Mucosa of rectum (tissue), 2 donors: ENCODE data around the gene TAS1R2.
"Not testable (repeated sequence)": the region's sequence is repeated elsewhere in the genome, so short reads cannot be mapped to it uniquely, and the experiment has no call there.

Experiments used
- H3K27ac ChIP-seq, 2 donors: one replicate each; pipeline ENCODE4 v1.7.0; 2013; ENCODE audit warnings: inconsistent platforms in 2 of 2, low read depth in 2 of 2, low read length in 2 of 2
- H3K27me3 ChIP-seq, 2 donors: one replicate each; pipeline ENCODE4 v1.7.0; 2013; ENCODE audit warnings: low read length in 2 of 2; ENCODE audit not compliant: control insufficient read depth in 2 of 2, insufficient read depth in 2 of 2
- H3K36me3 ChIP-seq, 2 donors: one replicate each; pipeline ENCODE4 v1.7.0; 2013; ENCODE audit warnings: low read length in 2 of 2; ENCODE audit not compliant: control insufficient read depth in 2 of 2, insufficient read depth in 2 of 2
- H3K4me1 ChIP-seq, 2 donors: one replicate each; pipeline ENCODE4 v1.7.0; 2013; ENCODE audit warnings: low read length in 2 of 2, mild to moderate bottlenecking in 1 of 2; ENCODE audit not compliant: control insufficient read depth in 2 of 2, insufficient read depth in 2 of 2
- H3K4me3 ChIP-seq, 2 donors: one replicate each; pipeline ENCODE4 v1.7.0; 2013; ENCODE audit warnings: low read length in 2 of 2
- H3K9ac ChIP-seq, 2 donors: one replicate each; pipeline ENCODE4 v1.7.0; 2013; ENCODE audit warnings: low read length in 2 of 2, low read depth in 1 of 2, mild to moderate bottlenecking in 1 of 2
- H3K9me3 ChIP-seq, 2 donors: one replicate each; pipeline ENCODE4 v1.7.0; 2013; ENCODE audit warnings: low read length in 2 of 2; ENCODE audit not compliant: control insufficient read depth in 2 of 2
- donor health status: healthy.
- donor health status: Normal muscosa, but diverticular disease.

Gene TAS1R2

GRCh38 chr1:18870595-18870865 lies 11.1 kb upstream of the TAS1R2 start:
- not testable (repeated sequence) for H3K9ac ChIP-seq, H3K36me3 ChIP-seq, H3K4me3 ChIP-seq, H3K4me1 ChIP-seq, H3K9me3 ChIP-seq, H3K27ac ChIP-seq, H3K27me3 ChIP-seq

DNA sequence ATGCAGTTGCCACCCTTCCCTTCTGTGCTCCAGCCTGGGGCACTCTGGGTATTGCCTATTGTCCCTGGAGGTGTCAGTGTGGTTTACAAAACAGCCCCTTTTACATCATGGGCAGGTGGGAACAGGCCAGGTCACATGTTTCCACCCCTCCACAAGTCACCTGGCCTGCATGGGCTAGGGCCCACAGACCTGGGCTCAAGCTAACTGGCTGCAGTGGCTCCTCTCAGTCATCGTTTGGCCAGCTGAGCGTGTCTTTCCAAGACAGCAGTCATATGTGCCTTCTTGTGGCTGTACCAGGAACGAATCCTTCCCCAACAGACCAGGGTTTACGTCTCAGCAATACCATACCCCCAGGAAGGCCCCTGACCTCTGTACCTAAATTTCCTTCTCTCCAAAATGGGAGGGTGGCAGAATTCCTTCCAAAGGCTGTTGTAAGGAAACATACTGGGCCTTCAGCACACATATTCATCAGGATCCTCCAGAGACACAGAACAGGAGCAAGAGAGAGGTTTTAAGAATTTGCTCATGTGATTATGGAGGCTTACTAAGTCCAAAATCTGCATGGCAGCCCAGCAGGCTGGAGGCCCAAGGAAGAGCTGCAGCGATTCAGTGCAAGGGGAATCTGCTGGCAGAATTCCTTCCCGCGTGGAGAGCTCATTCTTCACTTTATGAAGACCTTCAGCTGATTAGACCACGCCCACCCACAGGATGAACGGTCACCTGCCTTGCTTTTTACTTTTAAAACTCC lies 10.6 kb upstream of the TAS1R2 start:
- Histone ChIP-seq H3K27ac (no peak overlapping the region), H3K4me1 (peaks cover 0 to 3% of the 10 kb centered on the region in 2 donors), H3K9me3 (no peaks in the 10 kb centered on the region), H3K4me3 (no peak overlapping the region), H3K9ac (no peak overlapping the region), H3K27me3 (peaks cover 0 to 2% of the 10 kb centered on the region in 2 donors), H3K36me3 (no peaks in the 10 kb centered on the region)

GRCh38 chr1:18868801-18869424 lies 9.5 kb upstream of the TAS1R2 start:
- Histone ChIP-seq H3K27ac (no peak overlapping the region), H3K9me3 (no peaks in the 10 kb centered on the region), H3K9ac (no peak overlapping the region), H3K4me3 (no peak overlapping the region), H3K4me1 (no peaks in the 10 kb centered on the region), H3K36me3 (no peaks in the 10 kb centered on the region), H3K27me3 (peaks cover 0 to 3% of the 10 kb centered on the region in 2 donors)

- H3K9ac ChIP-seq: no peak overlapping the region
- no peak overlapping the region for H3K27ac ChIP-seq
- H3K9me3 ChIP-seq: no peaks in the 10 kb centered on the region
- no peaks in the 10 kb centered on the region for H3K36me3 ChIP-seq
- H3K4me3 ChIP-seq: no peak overlapping the region
- peaks cover 0 to 3% of the 10 kb centered on the region in 2 donors for H3K27me3 ChIP-seq
- no peaks in the 10 kb centered on the region for H3K4me1 ChIP-seq
Observed at GRCh38 chr1:18868354-18868753, 8.9 kb upstream of the TAS1R2 start.

DNA sequence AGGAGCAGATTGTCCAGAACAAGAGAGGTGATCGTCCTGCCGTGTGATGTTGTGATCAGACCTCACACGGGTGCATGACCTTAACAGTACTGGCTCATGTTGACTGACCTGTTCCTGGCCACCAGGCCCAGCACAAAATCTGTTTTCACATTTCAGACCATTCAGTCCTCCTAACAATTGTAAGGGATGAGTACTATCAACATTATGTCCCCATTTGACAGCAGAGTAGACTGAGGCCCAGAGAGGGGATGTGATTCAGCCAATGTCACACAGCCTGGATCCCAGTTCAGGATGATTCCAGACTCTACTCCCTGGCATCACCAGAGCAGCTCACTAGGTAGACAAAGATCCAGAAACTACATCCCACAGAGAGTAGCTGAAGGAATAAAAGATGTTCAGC lies 7.4 kb upstream of the TAS1R2 start:
- Histone ChIP-seq H3K9ac (no peak overlapping the region), H3K9me3 (no peaks in the 10 kb centered on the region), H3K4me3 (no peak overlapping the region), H3K27ac (no peak overlapping the region), H3K27me3 (peaks cover 0 to 3% of the 10 kb centered on the region in 2 donors), H3K36me3 (no peaks in the 10 kb centered on the region), H3K4me1 (no peaks in the 10 kb centered on the region)

DNA sequence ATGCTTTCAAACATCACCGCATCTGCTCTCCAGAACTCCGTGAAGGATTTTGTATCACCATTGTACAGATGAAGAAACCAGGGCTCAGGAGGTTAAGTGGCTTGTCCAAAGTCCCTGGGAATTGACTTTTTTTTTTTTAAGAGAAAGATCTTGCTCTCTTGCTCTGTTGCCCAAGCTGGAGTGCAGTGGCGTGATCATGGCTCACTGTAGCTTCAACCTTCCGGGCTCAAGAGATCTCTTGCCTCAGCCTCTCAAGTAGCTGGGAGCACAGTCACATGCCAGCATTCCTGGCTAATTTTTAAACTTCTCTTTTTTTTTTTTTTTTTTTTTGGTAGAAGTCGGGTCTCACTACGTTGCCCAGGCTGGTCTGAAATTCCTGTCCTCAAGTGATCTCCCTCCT lies 6.9 kb upstream of the TAS1R2 start:
- Histone ChIP-seq H3K36me3 (no peaks in the 10 kb centered on the region), H3K4me3 (no peak overlapping the region), H3K9me3 (no peaks in the 10 kb centered on the region), H3K27ac (no peak overlapping the region), H3K27me3 (peaks cover 0 to 3% of the 10 kb centered on the region in 2 donors), H3K4me1 (no peaks in the 10 kb centered on the region), H3K9ac (no peak overlapping the region)

DNA sequence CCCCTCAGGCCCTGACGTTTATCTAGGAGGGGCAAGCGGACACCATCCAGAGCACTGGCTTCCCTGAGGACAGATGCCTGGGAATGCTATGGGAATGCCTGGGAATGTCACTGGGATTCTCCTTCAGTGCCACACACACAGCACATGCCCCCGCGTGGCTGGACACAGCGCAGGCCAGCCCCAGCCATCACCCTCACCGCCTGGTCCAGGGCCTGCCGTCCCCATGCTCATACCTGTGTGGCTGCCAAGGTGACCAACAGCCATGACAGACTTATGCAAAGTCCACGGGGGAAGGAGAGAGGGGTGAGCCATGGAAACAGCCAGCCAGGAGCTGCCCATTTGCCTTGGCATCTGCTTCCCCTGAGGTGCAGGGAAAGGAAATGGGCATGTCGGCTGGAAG lies 5.7 kb upstream of the TAS1R2 start:
- Histone ChIP-seq H3K9ac (no peak overlapping the region), H3K27me3 (peaks cover 0 to 3% of the 10 kb centered on the region in 2 donors), H3K36me3 (no peaks in the 10 kb centered on the region)

GRCh38 chr1:18861590-18861989 lies 2.1 kb upstream of the TAS1R2 start:
- Histone ChIP-seq H3K27ac (no peak overlapping the region), H3K27me3 (peaks cover 0 to 3% of the 10 kb centered on the region in 2 donors), H3K36me3 (no peaks in the 10 kb centered on the region), H3K9ac (no peak overlapping the region), H3K4me3 (no peak overlapping the region), H3K9me3 (no peaks in the 10 kb centered on the region), H3K4me1 (no peaks in the 10 kb centered on the region)

More for the DNA sequence above, 5.7 kb upstream of the TAS1R2 start:
- Histone ChIP-seq H3K4me3 (no peak overlapping the region), H3K4me1 (no peaks in the 10 kb centered on the region), H3K9me3 (no peaks in the 10 kb centered on the region), H3K27ac (no peak overlapping the region)

DNA sequence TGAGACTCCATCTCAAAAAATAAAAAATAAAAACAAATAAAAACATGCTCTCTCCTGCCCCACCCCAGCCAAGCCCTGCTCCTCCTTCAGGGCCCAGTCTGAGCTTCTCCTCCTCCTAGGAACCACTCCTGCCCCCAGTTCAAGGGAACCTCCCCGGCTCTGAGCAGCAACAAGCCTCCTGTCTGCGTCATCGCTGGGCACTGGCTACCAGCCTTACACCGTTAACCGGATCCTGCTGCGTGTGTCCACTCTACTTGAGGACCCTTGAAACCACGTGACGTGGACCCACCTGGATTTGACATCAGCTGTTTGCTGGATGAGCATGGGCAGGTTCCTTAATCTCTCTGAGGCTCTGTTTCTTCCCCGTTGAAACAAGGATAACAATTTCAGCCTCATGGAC lies 1.6 kb upstream of the TAS1R2 start:
- no peaks in the 10 kb centered on the region for H3K9me3 ChIP-seq
- H3K4me1 ChIP-seq: no peaks in the 10 kb centered on the region
- H3K36me3 ChIP-seq: no peaks in the 10 kb centered on the region
- H3K4me3 ChIP-seq: no peak overlapping the region
- no peak overlapping the region for H3K9ac ChIP-seq
- peaks cover 0 to 3% of the 10 kb centered on the region in 2 donors for H3K27me3 ChIP-seq
- H3K27ac ChIP-seq: no peak overlapping the region

DNA sequence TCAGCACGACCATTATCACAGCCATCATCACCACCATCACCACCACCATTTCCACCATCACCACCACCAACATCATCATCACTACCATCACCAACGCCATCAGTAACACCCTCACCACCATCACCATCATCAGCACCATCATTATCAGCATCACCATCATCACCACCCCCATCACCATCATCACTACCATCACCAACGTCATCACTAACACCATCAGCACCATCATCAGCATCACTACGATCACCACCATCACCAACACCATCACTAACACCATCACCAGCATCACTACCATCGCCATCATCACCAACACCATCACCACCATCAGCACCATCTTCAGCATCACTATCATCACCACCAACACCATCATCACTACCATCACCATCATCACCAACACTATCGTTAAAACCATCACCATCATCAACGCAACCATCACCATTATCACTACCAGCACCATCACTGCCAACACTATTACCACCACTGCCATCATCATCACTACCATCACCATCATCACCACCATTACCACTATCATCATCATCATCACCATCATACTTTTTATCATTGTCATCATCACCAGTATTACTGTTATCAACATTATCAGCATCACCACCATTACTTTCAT lies 1.3 kb downstream of the TAS1R2 start:
- no peak overlapping the region for H3K27ac ChIP-seq
- no peaks in the 10 kb centered on the region for H3K4me1 ChIP-seq
- H3K4me3 ChIP-seq: no peak overlapping the region
- no peaks in the 10 kb centered on the region for H3K27me3 ChIP-seq
- H3K9me3 ChIP-seq: no peaks in the 10 kb centered on the region
- H3K36me3 ChIP-seq: no peaks in the 10 kb centered on the region
- no peak overlapping the region for H3K9ac ChIP-seq
